Panc1 (cell line): ENCODE data around the gene ZFAND3. TPM values are rescaled to one million over a fixed set of nuclear protein-coding genes. Genes with fewer than 3 reads are reported as not detected.

Experiments used
- ATAC-seq: fragments of 200-7000 bp; cut with Tn5 transposase; 2 replicates; pipeline ENCODE4 v1.9.1; 2020; ENCODE audit warnings: mild to moderate bottlenecking, moderate library complexity
- BruUV-seq: library from RNA; stranded (reverse); fragments of 400-500 nt; replicated peaks from 2 replicates; lab custom pipeline; 2021; lab: Mats Ljungman, UMichigan
- CTCF ChIA-PET: fragments of 300-600 bp; sonication (Branson Sonifier 250); formaldehyde crosslinking; loops from one replicate; lab custom pipeline; 2022; ENCODE audit warnings: antibody characterized with exemption; lab: Charles Lee
- POLR2A ChIA-PET: fragments of 300-600 bp; sonication (Branson Sonifier 250); formaldehyde crosslinking; loops from one replicate; lab custom pipeline; 2022; ENCODE audit warnings: antibody characterized with exemption; lab: Charles Lee
- DNase-seq: peaks from one replicate; pipeline ENCODE4 v3.0.0-alpha.2; 2010; ENCODE audit warnings: low read depth, low spot score
- H3K27ac ChIP-seq: 2 replicates; pipeline ENCODE4 v1.5.1; 2011; ENCODE audit warnings: mild to moderate bottlenecking, low read length, inconsistent platforms
- H3K27me3 ChIP-seq: fragments of 200-500 bp; sonication (Bioruptor generic); 2 replicates; pipeline ENCODE4 v1.6.0; 2014; ENCODE audit warnings: low read length, inconsistent platforms; ENCODE audit not compliant: control insufficient read depth, insufficient read depth
- H3K36me3 ChIP-seq: fragments of 200-500 bp; sonication (Bioruptor generic); 2 replicates; pipeline ENCODE4 v1.5.1; 2014; ENCODE audit warnings: inconsistent platforms, mild to moderate bottlenecking, low read length, moderate library complexity; ENCODE audit not compliant: control insufficient read depth, insufficient read depth
- H3K4me1 ChIP-seq: 2 replicates; pipeline ENCODE4 v1.5.1; 2011; ENCODE audit warnings: inconsistent platforms, mild to moderate bottlenecking, low read length, moderate library complexity; ENCODE audit not compliant: control insufficient read depth, insufficient read depth
- H3K4me3 ChIP-seq, 2 experiments: 2 replicates each; pipeline ENCODE4 v1.5.1; 2011 to 2012; ENCODE audit warnings: low read depth in 2 of 2, low read length in 2 of 2, mild to moderate bottlenecking in 2 of 2, inconsistent platforms in 1 of 2, moderate library complexity in 1 of 2
- H3K9me3 ChIP-seq: fragments of 200-500 bp; sonication (Bioruptor generic); 2 replicates; pipeline ENCODE4 v1.5.1; 2014; ENCODE audit warnings: low read depth, mild to moderate bottlenecking, inconsistent platforms, low read length, moderate library complexity; ENCODE audit not compliant: control insufficient read depth, insufficient read depth
- CTCF ChIP-seq: fragments of 450-650 bp; IDR thresholded peaks from 2 replicates; pipeline ENCODE4 v1.5.1; 2017; ENCODE audit warnings: mild to moderate bottlenecking
- POLR2AphosphoS5 ChIP-seq: IDR thresholded peaks from 2 replicates; pipeline ENCODE4 v1.6.1; 2012; ENCODE audit warnings: mild to moderate bottlenecking, low read depth, low read length, moderate library complexity
- REST ChIP-seq, 2 experiments: IDR thresholded peaks; 2 replicates each; pipeline ENCODE4 v1.6.1; 2011 to 2012; ENCODE audit warnings: low read depth in 2 of 2, control low read depth in 1 of 2, low read length in 1 of 2, mild to moderate bottlenecking in 1 of 2, moderate library complexity in 1 of 2; ENCODE audit not compliant: insufficient read depth in 1 of 2
- SIN3A ChIP-seq: IDR thresholded peaks from 2 replicates; pipeline ENCODE4 v1.6.1; 2012; ENCODE audit warnings: low read depth, mild to moderate bottlenecking, low read length, moderate library complexity, borderline replicate concordance; ENCODE audit not compliant: insufficient read depth
- TCF7L2 ChIP-seq: IDR thresholded peaks from 2 replicates; pipeline ENCODE4 v1.6.1; 2011; ENCODE audit warnings: mild to moderate bottlenecking, low read depth, low read length, inconsistent platforms
- in situ Hi-C: cut with HindIII; loops from 2 replicates; pipeline ENCODE4 v1.10.0; 2016; ENCODE audit warnings: low sequenced_read_pairs, low pct_unique_long_range_greater_than_20kb
- intact Hi-C: fragments of 100-400 bp; cut with micrococcal nuclease; formaldehyde crosslinking; loops from one replicate; pipeline ENCODE4 v1.10.0; 2022; ENCODE audit not compliant: unreplicated experiment
- total RNA-seq: library from RNA; stranded (reverse); gene quantifications from one replicate; pipeline ENCODE4 v1.2.1, GENCODE V29; 2021; ENCODE audit not compliant: unreplicated experiment

Gene ZFAND3
- total RNA-seq, 1 experiment from 2014 or later: 95.9 TPM

GRCh38 chr6:38177882-38178583, 358.5 kb downstream of the ZFAND3 start:
- in situ Hi-C loops (no loop called here), intact Hi-C loops (no loop called here)
- Histone ChIP-seq H3K9me3 (no peaks in the 10 kb centered on the region), H3K27me3 (no peaks in the 10 kb centered on the region), H3K27ac (no peak overlapping the region), H3K4me1 (no peaks in the 10 kb centered on the region), H3K4me3 (no peak overlapping the region), H3K36me3 (no peaks in the 10 kb centered on the region)
- ChIA-PET POLR2A (interaction anchor here (0.6 kb wide), 1 partner anchor 473 kb away, joined by 7 read pairs; no protein-coding TSS in a partner anchor), CTCF (interaction anchor here (1.0 kb wide), 1 partner anchor 316 kb away, joined by 4 read pairs; no protein-coding TSS in a partner anchor)
- no TSS peak for BruUV-seq
- ATAC-seq (no peak), DNase-seq (no peak)
- TF ChIP-seq TCF7L2: no peak
- no peak for TF ChIP-seq POLR2AphosphoS5
- TF ChIP-seq CTCF: no peak
- TF ChIP-seq REST (IDR thresholded peaks at IDR 0.05; ENCODE audit: insufficient read depth in 1 of 2, low read depth in 2 of 2, low read length in 1 of 2): no peak
- no peak for TF ChIP-seq SIN3A

- H3K9me3 ChIP-seq: no peaks in the 10 kb centered on the region
- DNase-seq: no peak
- H3K27me3 ChIP-seq: no peaks in the 10 kb centered on the region
- in situ Hi-C loops: no loop called here
- H3K4me3 ChIP-seq: no peak overlapping the region
- H3K27ac ChIP-seq: no peak overlapping the region
- H3K4me1 ChIP-seq: no peaks in the 10 kb centered on the region
- H3K36me3 ChIP-seq: no peaks in the 10 kb centered on the region
- ChIA-PET CTCF (interaction anchor here (0.5 kb wide), 1 partner anchor 11 kb away, joined by 4 read pairs; no protein-coding TSS in a partner anchor), POLR2A (no interaction called here)
- intact Hi-C loops: no loop called here
- no peak for TF ChIP-seq POLR2AphosphoS5
- TF ChIP-seq SIN3A: no peak
- no peak for TF ChIP-seq CTCF
- TF ChIP-seq TCF7L2: no peak
- TF ChIP-seq REST (IDR thresholded peaks at IDR 0.05; ENCODE audit: insufficient read depth in 1 of 2, low read depth in 2 of 2, low read length in 1 of 2): no peak
- BruUV-seq: no TSS peak
- ATAC-seq: no peak
Observed at GRCh38 chr6:38178584-38178886, 359.0 kb downstream of the ZFAND3 start.
